HG03064 (cell line): ENCODE data around the gene APOH.

Source experiments
- ATAC-seq: cut with Tn5 transposase; IDR thresholded peaks from one replicate; pipeline ENCODE4 v1.9.1; 2021; ENCODE audit warnings: low read depth; ENCODE audit not compliant: unreplicated experiment

APOH gene

GRCh38 chr17:66235377-66235994 lies 6.3 kb upstream of the APOH start:
- ATAC-seq: no peak

DNA sequence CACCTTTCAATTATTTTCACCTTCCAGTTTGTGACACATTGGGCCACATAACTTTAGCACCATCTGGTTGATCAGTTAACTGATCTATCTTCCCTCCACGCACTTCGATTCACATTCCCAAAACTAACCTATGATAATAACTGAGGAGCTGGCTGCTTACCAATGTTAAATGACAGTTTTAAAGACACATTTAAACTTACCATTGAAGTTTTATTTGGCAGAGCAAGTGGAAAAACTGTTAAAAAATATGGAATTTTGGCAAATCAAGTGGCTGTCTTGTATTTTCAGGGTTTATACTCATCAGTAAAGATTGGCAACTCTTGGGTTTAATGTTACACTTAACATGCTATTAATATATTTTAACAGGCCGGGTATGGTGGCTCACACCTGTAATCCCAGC lies 5.4 kb upstream of the APOH start:
- no peak for ATAC-seq

GRCh38 chr17:66233023-66233753 lies 4.0 kb upstream of the APOH start:
- ATAC-seq: no peak

DNA sequence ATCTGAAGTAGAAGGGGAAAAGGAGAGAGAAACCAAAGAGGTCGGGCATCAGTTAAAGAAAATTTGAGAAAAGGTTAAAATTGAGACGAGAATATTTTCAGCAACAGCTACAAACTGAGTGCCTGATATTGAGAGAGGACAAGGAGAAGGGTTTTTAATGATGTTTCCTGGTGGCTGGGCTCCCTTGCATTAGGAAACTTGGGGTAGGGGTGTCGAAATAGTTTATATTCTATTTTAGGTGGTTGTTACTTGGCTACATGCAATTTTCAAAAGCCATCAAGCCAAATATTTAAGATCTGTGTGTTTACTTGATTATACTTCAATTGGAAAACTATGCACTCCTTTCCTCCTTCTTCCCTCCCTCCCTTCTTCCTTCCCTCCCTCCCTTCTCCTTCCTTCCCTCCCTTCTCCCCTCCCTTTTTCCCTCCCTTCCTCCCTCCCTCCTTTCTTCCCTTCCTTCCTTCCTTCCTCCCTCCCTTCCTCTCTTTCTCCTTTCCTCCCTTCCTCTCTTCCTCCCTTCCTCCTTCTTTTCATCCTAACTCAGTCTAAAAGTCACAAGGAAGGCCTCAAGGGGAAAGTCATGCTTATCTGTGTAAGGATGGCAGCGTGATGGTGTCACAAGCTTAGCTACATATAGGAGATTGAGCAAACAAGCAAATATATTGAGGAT lies 1.8 kb upstream of the APOH start:
- ATAC-seq: no peak

GRCh38 chr17:66229783-66230538 lies 746 bp upstream of the APOH start:
- ATAC-seq: no peak

DNA sequence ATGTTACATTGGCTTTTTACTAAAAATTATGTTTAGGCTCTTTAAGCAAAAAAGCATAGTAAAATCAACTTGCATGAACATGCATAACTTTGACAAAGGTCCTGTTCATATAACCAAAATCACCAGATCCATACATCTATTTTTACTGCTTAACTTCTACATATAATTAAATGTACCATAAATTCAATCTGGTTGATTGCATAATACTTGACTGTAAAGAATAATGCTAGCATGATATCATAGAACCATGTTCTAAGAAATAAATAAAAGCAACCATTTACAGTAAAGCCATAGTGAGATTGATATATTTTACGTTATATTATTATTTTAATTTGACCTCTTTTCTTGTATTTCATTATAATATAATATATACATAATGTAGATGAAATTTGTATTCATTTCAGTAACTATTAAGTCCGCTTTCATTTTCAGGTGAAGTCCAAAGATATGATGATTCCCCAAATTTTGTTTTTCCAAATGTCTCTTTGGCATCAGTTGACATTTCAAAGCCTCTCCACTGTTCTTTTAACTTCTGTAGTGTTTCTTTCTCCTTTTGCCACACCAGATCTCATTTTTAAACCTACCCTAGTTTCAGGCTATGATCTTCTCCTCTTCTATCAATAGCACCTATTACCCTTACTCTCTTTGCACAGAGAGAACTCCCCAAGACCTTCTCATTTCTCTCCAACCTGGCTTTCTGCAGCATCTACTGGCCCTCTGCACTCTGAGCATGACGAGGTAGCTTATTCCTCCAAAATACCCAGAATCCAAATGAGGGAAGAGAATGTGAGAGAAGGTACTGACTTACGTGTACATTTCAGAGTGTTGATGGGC lies 1.8 kb downstream of the APOH start:
- no peak for ATAC-seq

DNA sequence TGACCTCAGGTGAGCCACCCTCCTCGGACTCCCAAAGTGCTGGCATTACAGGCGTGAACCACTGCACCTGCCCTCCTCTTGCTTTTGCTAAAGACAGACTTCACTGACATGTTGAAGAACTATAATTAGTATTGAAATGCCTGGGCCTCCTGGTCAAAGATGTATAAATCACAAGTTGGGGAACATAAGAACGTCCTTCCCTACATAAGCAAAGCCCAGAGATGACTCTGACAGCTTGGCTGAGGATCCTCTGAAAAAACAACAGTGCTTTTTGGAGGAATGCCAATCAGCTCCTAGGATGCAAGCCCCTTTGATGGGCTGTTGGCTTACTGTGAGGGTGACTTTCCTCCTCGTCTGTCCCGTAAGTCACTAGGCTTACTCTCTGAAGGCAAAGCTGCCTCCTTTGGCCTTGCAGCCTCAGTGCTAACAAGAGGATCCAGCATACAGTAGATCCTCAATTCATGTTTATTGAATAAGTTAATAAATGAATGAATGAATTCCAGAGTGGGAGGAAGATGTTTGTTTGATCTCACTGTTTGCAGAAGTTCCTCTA lies 6.3 kb downstream of the APOH start:
- no peak for ATAC-seq

GRCh38 chr17:66221755-66222530 lies 7.3 kb downstream of the APOH start:
- no peak for ATAC-seq

- ATAC-seq: no peak
Observed at GRCh38 chr17:66221343-66221742, 7.9 kb downstream of the APOH start.

DNA sequence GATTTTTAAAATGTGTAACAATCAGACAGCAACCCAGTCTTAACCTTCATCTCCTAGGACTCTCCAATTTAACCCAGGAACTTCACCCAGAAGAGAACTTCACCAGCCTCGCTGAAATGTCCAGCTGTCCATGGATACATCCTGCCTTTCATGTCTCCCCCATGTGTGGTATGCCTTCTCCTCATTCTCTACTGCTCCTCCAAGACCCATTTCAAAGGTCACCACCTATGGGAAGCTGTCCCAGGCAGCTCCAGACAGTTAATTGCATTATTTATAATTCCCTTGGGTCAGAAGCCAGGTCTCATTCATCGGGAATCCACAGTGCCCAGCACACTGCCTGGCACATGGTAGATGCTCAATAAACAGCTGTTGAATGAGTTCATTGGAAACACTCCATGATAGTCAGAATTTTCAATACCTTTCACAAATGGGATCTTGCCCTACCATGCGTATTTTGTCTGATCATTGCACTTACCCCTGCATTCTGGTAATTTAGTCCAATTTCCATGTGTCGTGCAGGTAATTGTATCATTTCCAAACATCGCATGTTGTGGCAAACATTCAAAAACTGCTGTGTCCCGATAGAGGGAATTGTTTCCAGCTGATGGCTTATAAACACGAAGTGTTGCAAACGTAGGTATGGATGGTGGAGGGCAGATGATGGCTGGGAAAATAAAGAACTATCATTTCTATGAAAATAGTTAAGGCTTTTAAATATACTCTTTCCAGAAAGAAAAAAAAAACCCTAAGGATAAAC lies 9.0 kb downstream of the APOH start:
- ATAC-seq: no peak

DNA sequence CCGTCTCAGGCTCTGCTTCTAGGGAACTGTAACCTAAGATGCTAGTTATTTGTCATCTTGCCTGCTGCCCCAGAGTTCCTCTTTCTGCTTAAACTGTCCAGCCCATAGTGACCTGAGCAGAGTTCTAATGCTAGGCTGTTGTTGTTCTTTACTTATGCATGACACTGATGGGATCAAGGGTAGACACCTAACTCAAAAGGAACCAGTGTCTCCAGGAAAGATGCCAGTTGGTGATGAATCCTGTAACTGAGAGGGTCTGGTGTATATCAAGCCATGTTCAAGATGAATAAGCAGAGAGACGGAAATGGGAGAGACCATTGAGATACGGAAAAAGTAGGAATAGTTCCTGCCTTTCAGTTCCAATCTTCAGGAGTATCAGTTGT lies 13.7 kb downstream of the APOH start:
- no peak for ATAC-seq

GRCh38 chr17:66214884-66215528 lies 14.2 kb downstream of the APOH start:
- ATAC-seq: no peak

DNA sequence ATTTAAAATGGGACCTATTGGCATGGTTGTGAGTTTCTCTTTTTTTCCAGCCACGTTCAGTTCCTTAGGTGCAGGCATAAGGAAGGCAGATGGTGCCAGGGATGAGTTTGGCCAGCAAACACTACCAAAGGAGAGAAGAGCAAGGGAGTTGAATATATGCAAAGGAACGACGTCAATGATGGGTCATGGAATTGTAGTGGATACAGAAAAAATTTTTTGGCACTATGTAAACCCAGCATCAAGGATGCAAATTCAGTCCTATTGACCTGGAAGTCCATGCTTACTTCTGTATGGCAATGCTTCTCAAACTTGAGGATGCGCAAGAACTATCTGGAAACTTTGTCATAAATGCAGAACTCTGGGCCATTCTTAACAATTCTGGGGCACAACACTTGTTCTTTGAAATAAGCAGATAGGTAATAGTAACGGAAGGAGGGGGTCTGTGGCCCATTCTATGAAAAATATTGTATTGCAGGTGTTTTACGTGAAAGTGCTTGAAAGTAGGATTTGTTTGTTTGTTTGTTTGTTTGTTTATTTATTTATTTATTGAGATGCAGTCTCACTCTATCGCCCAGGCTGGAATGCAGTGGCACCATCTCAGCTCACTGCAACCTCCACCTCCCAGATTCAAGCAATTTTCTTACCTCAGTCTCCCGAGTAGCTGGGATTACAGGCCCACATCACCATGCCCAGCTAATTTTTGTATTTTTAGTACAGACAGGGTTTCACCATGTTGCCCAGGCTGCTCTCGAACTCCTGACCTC lies 18.0 kb downstream of the APOH start:
- no peak for ATAC-seq

GRCh38 chr17:66210208-66210574 lies 19.0 kb downstream of the APOH start:
- no peak for ATAC-seq

DNA sequence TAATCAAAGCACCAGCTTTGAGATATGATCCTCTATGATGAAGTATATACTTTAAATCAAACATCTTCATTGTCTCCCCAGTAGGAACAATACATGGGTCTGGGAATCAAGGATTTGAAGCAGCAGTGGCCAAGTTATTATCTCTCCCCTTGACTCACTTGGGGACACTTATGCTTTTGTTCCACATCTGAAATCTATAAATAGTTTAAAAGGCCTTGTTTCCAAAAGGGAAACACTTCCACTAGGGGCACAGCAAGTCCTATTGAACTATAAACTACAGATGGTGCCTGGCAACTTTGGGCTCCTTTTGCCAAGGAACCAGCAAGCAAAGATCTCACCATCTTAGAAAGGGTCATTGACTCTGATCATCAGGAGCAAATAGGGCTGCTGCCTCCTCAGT lies 21.3 kb downstream of the APOH start:
- no peak for ATAC-seq

DNA sequence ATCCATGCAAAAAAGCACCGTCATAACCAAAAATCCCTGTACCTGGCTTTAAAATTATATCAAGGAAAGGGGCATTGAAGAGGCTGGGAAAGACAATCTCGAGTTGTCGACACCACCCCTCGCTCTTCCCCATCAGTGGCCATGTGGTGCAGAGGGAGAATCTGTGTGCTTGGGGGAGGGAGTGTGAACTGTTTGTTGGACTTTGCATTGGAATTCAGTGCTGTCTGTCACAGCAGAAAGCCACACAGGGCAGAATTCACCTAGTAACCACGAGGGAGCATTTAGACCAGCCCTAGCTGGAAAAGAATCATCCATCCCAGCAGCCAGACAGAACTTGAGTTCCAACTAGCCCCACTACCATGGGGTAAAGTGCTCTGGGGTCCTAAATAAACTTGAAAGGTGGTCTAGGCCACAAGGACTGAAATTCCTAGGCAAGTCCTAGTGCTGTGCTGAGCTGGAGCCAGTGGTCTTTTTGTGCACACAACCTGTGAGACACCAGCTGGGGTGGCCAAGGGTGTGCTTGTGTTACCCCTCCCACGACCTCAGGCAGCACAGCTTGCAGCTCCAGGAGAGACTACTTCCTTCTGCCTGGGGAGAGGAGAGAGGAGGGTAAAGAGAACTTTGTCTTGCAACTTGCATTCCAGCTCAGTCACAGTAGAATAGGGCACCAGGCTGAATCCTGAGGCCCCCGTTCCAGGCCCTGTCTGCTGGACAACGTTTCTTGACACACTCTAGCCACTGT lies 25.8 kb downstream of the APOH start:
- ATAC-seq: no peak

DNA sequence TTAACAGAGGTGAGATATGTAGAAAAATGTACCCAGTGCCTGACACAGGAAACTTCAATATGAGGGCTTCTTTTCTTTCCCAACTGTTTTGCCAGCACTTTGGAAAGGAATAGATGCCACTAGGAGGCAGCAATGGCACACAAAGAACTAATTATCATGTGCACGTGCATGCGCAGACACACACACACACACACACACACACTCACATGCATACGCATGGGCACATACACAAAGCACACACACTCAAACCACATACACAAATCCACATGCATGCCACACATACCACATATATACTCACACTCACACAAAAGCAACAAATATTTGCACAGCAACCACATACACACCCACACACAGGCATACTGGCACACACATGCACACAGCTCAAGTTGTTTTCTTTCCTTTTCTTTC lies 28.5 kb downstream of the APOH start:
- ATAC-seq: no peak
